HT1080 (cell line): ENCODE results near the gene GRK5. TPM values are rescaled to one million over a fixed set of nuclear protein-coding genes. Genes with fewer than 3 reads are reported as not detected.
"Not testable (repeated sequence)": the region's sequence is repeated elsewhere in the genome, so short reads cannot be mapped to it uniquely, and the experiment has no call there.

Experiments used
- DNase-seq: peaks from one replicate; pipeline ENCODE4 v3.0.0-alpha.2; 2015; ENCODE audit warnings: low read depth
- total RNA-seq: library from RNA; depleted of rRNA; stranded (reverse); fragments of >200 nt; shearing (Covaris generic); gene quantifications from 2 replicates; pipeline ENCODE4 v1.2.3, GENCODE V29; 2014

The GRK5 gene
- total RNA-seq, 1 experiment from 2014 or later, result 11.4 TPM

GRCh38 chr10:119431773-119432135 is 224.4 kb downstream of the GRK5 start:
- DNase-seq, result no peak

GRCh38 chr10:119434942-119435341 is 227.6 kb downstream of the GRK5 start:
- DNase-seq, result not testable (repeated sequence)

- no peak for DNase-seq
Observed at GRCh38 chr10:119438717-119439116, 231.3 kb downstream of the GRK5 start.

- DNase-seq, result no peak
Observed at GRCh38 chr10:119439922-119440321, 232.6 kb downstream of the GRK5 start.

GRCh38 chr10:119441151-119441821 is 233.9 kb downstream of the GRK5 start:
- DNase-seq, result no peak

GRCh38 chr10:119441921-119442757 is 234.8 kb downstream of the GRK5 start:
- DNase-seq, result no peak

- DNase-seq, result no peak
Observed at GRCh38 chr10:119442758-119443060, 235.3 kb downstream of the GRK5 start.

- DNase-seq, result no peak
Observed at GRCh38 chr10:119443441-119443840, 236.1 kb downstream of the GRK5 start.

GRCh38 chr10:119443970-119444660 is 236.7 kb downstream of the GRK5 start:
- DNase-seq, result no peak

GRCh38 chr10:119444866-119445265 is 237.5 kb downstream of the GRK5 start:
- no peak for DNase-seq

- peak; percentile 69 for DNase-seq
Observed at GRCh38 chr10:119445311-119445934, 238.1 kb downstream of the GRK5 start.

- no peak for DNase-seq
Observed at GRCh38 chr10:119445935-119446317, 238.6 kb downstream of the GRK5 start.

GRCh38 chr10:119446441-119447277 is 239.3 kb downstream of the GRK5 start:
- DNase-seq, result no peak

GRCh38 chr10:119447421-119447820 is 240.1 kb downstream of the GRK5 start:
- no peak for DNase-seq

- DNase-seq, result no peak
Observed at GRCh38 chr10:119447823-119448546, 240.6 kb downstream of the GRK5 start.

GRCh38 chr10:119448628-119449584 is 241.5 kb downstream of the GRK5 start:
- DNase-seq, result no peak

GRCh38 chr10:119449760-119450461 is 242.5 kb downstream of the GRK5 start:
- DNase-seq, result peak; percentile 80

- no peak for DNase-seq
Observed at GRCh38 chr10:119450606-119451299, 243.4 kb downstream of the GRK5 start.
